ENCODE results near the gene ARHGAP9. TPM values are rescaled to one million over a fixed set of nuclear protein-coding genes. Genes with fewer than 3 reads are reported as not detected.
"Not testable (repeated sequence)": the region's sequence is repeated elsewhere in the genome, so short reads cannot be mapped to it uniquely, and the experiment has no call there.

ARHGAP9 gene
- total RNA-seq, 1 donor from 2014 or later, result 0.18 TPM

GRCh38 chr12:57459750-57460467 lies 19.8 kb downstream of the ARHGAP9 start, which contains the start of gene GLI1:
Gene GLI1, plus strand, starts transcription at chr12:57459785. Its CDS starts 3,907 bp downstream, at chr12:57463692.
- no peak for DNase-seq (ENCODE audit: extremely low read depth, low read depth, low spot score)

- DNase-seq (ENCODE audit: extremely low read depth, low read depth, low spot score), result peak; percentile 86
These were observed 20.5 kb downstream of the ARHGAP9 start for GRCh38 chr12:57459055-57459749.

- no peak for DNase-seq (ENCODE audit: extremely low read depth, low read depth, low spot score)
These were observed 21.0 kb downstream of the ARHGAP9 start for GRCh38 chr12:57458665-57459054.

- no peak for DNase-seq (ENCODE audit: extremely low read depth, low read depth, low spot score)
These were observed 22.8 kb downstream of the ARHGAP9 start for GRCh38 chr12:57456737-57457490.

- no peak for DNase-seq (ENCODE audit: extremely low read depth, low read depth, low spot score)
These were observed 23.4 kb downstream of the ARHGAP9 start for GRCh38 chr12:57456145-57456700.

GRCh38 chr12:57455374-57456144 lies 24.1 kb downstream of the ARHGAP9 start:
- DNase-seq (ENCODE audit: extremely low read depth, low read depth, low spot score), result no peak

- no peak for DNase-seq (ENCODE audit: extremely low read depth, low read depth, low spot score)
These were observed 24.9 kb downstream of the ARHGAP9 start, which contains the start of gene INHBE for GRCh38 chr12:57454566-57455373. Gene INHBE, plus strand, starts transcription at chr12:57455307. Its CDS starts 230 bp downstream, at chr12:57455537.

GRCh38 chr12:57454213-57454565 lies 25.5 kb downstream of the ARHGAP9 start:
- DNase-seq (ENCODE audit: extremely low read depth, low read depth, low spot score), result no peak

- DNase-seq (ENCODE audit: extremely low read depth, low read depth, low spot score), result peak; percentile 31
These were observed 26.6 kb downstream of the ARHGAP9 start for GRCh38 chr12:57452937-57453509.

GRCh38 chr12:57452181-57452936 lies 27.3 kb downstream of the ARHGAP9 start:
- DNase-seq (ENCODE audit: extremely low read depth, low read depth, low spot score), result no peak

GRCh38 chr12:57451233-57451778 lies 28.4 kb downstream of the ARHGAP9 start:
- DNase-seq (ENCODE audit: extremely low read depth, low read depth, low spot score), result no peak

- DNase-seq (ENCODE audit: extremely low read depth, low read depth, low spot score), result no peak
These were observed 29.6 kb downstream of the ARHGAP9 start for GRCh38 chr12:57450057-57450456.

GRCh38 chr12:57449375-57449774 lies 30.3 kb downstream of the ARHGAP9 start:
- no peak for DNase-seq (ENCODE audit: extremely low read depth, low read depth, low spot score)

- no peak for DNase-seq (ENCODE audit: extremely low read depth, low read depth, low spot score)
These were observed 31.0 kb downstream of the ARHGAP9 start for GRCh38 chr12:57448669-57449068.

- DNase-seq (ENCODE audit: extremely low read depth, low read depth, low spot score), result no peak
These were observed 33.2 kb downstream of the ARHGAP9 start for GRCh38 chr12:57446292-57446960.

- no peak for DNase-seq (ENCODE audit: extremely low read depth, low read depth, low spot score)
These were observed 34.9 kb downstream of the ARHGAP9 start for GRCh38 chr12:57444744-57445143.

- not testable (repeated sequence) for DNase-seq (ENCODE audit: extremely low read depth, low read depth, low spot score)
These were observed 35.3 kb downstream of the ARHGAP9 start for GRCh38 chr12:57444337-57444736.
